ENCODE results near the gene CORO1C. TPM values are rescaled to one million over a fixed set of nuclear protein-coding genes. Genes with fewer than 3 reads are reported as not detected.

CORO1C gene
- polyA plus RNA-seq, 2 of the 4 experiments (the other 2 are of a cell fraction), result 166 to 245 TPM

DNA sequence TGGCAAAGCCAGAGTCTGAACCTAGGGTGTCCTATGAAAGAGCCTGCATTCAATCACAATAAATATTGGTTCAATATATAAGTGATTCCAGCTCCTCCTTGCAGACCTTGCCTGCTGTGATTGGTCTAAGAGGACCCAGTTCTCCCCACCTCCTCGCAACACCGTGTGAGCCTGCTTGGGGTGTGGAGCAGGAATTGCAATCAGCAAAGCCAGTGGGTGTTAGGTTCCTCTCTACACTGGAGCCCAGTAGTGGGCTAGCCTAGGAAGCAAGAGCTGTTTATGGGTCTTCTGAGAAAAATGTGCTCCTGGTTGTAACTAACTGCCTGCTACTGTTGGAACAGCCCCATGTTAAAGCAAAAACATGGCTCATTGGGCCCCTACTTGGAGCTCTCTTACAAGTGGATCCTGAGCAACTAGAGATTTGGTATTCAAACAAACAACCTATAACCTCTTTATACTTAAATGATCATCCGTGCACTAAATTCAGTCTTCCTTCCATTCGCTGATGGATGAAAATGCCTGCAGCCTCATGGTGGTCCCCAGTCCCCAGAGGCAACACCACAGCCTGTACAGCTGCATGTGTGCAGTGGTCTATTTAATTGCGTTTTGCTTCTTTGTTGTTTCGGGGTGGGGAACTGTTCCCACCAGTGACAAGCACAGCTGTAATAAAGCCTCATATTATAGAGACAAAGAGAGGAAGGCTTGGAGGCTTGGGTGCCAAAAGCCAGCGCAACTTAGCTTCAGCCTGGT, 93.9 kb downstream of the CORO1C start:
- Histone ChIP-seq H3K27ac (no peak overlapping the region), H3K4me1 (peaks cover 10% of the 10 kb centered on the region), H3K9me3 (no peaks in the 10 kb centered on the region), H3K4me2 (no peak overlapping the region), H3K4me3 (no peak overlapping the region)
- TF ChIP-seq, protein P1, sequence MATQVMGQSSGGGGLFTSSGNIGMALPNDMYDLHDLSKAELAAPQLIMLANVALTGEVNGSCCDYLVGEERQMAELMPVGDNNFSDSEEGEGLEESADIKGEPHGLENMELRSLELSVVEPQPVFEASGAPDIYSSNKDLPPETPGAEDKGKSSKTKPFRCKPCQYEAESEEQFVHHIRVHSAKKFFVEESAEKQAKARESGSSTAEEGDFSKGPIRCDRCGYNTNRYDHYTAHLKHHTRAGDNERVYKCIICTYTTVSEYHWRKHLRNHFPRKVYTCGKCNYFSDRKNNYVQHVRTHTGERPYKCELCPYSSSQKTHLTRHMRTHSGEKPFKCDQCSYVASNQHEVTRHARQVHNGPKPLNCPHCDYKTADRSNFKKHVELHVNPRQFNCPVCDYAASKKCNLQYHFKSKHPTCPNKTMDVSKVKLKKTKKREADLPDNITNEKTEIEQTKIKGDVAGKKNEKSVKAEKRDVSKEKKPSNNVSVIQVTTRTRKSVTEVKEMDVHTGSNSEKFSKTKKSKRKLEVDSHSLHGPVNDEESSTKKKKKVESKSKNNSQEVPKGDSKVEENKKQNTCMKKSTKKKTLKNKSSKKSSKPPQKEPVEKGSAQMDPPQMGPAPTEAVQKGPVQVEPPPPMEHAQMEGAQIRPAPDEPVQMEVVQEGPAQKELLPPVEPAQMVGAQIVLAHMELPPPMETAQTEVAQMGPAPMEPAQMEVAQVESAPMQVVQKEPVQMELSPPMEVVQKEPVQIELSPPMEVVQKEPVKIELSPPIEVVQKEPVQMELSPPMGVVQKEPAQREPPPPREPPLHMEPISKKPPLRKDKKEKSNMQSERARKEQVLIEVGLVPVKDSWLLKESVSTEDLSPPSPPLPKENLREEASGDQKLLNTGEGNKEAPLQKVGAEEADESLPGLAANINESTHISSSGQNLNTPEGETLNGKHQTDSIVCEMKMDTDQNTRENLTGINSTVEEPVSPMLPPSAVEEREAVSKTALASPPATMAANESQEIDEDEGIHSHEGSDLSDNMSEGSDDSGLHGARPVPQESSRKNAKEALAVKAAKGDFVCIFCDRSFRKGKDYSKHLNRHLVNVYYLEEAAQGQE (IDR thresholded peaks at IDR 0.05), result no peak
- TF ChIP-seq MAFK (IDR thresholded peaks at IDR 0.05; ENCODE audit: partially characterized antibody) (no peak), JUN (IDR thresholded peaks at IDR 0.05) (no peak), MYC (IDR thresholded peaks at IDR 0.05; ENCODE audit: borderline replicate concordance, low read length) (no peak), ZNF302 (CRISPR knock-in tag; IDR thresholded peaks at IDR 0.05) (no peak)
- ATAC-seq (no peak), FAIRE-seq (no peak), DNase-seq (ENCODE audit: low read depth in 1 of 2, low spot score in 1 of 2) (no peak)
- ChIA-PET POLR2A (interaction anchor here (1.4 kb wide), 1 partner anchor 220 kb away, joined by 3 read pairs; the partner anchor contains the start of gene SSH1), CTCF (interaction anchor here (1.5 to 17.1 kb wide), 4 partner anchors 9 to 314 kb away, joined by 4 to 178 read pairs (median 8); no protein-coding TSS in a partner anchor)
- WGBS (ENCODE audit: missing lambda C conversion rate), result 87% methylated on average over 7 of the region's 7 CpGs

DNA sequence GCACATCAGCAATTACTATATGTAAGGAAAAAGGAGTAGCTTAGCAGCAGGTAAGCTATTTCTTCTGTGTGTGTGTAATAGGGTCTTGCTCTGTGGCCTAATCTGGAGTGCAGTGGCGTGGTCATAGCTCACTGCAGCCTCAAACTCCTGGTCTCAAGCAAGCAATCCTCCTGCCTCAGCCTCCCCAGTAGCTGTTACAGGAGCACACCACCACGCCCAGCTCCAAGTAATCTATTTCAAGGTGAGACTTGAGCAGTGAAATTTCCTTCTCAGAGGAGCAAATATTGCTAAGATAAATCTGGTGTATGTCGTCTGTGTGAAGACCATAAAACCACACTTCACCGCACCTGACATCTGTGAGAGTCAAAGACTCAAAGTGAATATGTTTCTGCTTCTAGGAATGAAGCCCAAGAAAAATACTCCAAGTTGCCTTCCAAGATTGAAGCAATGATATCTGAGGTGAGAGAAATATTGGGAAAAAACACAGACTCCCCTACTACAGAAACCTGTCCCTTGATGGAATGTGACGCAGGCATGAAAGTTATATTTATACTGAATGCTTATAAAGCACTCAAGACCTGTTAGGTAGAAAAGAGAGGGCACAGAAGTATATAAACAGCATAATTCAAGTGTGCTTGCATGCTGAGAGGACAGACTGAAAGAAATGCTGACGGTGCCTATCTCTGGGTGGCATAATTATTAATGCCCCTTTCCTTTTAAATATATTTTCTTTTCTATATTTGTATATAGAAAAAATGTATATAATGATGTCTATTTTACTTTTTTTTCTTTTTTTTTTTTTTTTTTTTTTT, 95.1 kb downstream of the CORO1C start:
- no peak for FAIRE-seq
- 88% methylated on average over 6 of the region's 6 CpGs for WGBS (ENCODE audit: missing lambda C conversion rate)
- CTCF ChIA-PET, result interaction anchor here (1.5 to 17.1 kb wide), 5 partner anchors 10 to 315 kb away, joined by 4 to 178 read pairs (median 6); no protein-coding TSS in a partner anchor

More for the DNA sequence above, 95.1 kb downstream of the CORO1C start:
- Histone ChIP-seq H3K4me3 (no peak overlapping the region), H3K4me2 (no peak overlapping the region), H3K27ac (no peak overlapping the region), H3K4me1 (peaks cover 10% of the 10 kb centered on the region), H3K9me3 (no peaks in the 10 kb centered on the region)
- TF ChIP-seq NPAS2 (CRISPR knock-in tag; IDR thresholded peaks at IDR 0.05; ENCODE audit: borderline replicate concordance), result no peak
- TF ChIP-seq HEYL (CRISPR knock-in tag; IDR thresholded peaks at IDR 0.05), result no peak
- no peak for TF ChIP-seq RNF2 (IDR thresholded peaks at IDR 0.05; ENCODE audit: borderline replicate concordance, low read depth)
- no peak for TF ChIP-seq GATA3 (IDR thresholded peaks at IDR 0.05; ENCODE audit: borderline replicate concordance)
- no peak for TF ChIP-seq HOXB13 (CRISPR knock-in tag; IDR thresholded peaks at IDR 0.05; ENCODE audit: low read depth)
- no peak for TF ChIP-seq MYC (IDR thresholded peaks at IDR 0.05; ENCODE audit: borderline replicate concordance, low read length)
- TF ChIP-seq BHLHE40 (IDR thresholded peaks at IDR 0.05; ENCODE audit: low read depth, low read length), result no peak
- TF ChIP-seq JUNB (IDR thresholded peaks at IDR 0.05), result no peak
- no peak for TF ChIP-seq MAZ (IDR thresholded peaks at IDR 0.05; ENCODE audit: borderline replicate concordance, low read depth, low read length)
- TF ChIP-seq, protein P2, sequence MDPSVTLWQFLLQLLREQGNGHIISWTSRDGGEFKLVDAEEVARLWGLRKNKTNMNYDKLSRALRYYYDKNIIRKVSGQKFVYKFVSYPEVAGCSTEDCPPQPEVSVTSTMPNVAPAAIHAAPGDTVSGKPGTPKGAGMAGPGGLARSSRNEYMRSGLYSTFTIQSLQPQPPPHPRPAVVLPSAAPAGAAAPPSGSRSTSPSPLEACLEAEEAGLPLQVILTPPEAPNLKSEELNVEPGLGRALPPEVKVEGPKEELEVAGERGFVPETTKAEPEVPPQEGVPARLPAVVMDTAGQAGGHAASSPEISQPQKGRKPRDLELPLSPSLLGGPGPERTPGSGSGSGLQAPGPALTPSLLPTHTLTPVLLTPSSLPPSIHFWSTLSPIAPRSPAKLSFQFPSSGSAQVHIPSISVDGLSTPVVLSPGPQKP (IDR thresholded peaks at IDR 0.05; ENCODE audit: low read depth, low read length), result no peak
- TF ChIP-seq TFCP2L1 (CRISPR knock-in tag; IDR thresholded peaks at IDR 0.05), result no peak
- no peak for TF ChIP-seq FOSL2 (IDR thresholded peaks at IDR 0.05)
- TF ChIP-seq FOSL2 (CRISPR knock-in tag; IDR thresholded peaks at IDR 0.05), result no peak
- TF ChIP-seq, protein P3, sequence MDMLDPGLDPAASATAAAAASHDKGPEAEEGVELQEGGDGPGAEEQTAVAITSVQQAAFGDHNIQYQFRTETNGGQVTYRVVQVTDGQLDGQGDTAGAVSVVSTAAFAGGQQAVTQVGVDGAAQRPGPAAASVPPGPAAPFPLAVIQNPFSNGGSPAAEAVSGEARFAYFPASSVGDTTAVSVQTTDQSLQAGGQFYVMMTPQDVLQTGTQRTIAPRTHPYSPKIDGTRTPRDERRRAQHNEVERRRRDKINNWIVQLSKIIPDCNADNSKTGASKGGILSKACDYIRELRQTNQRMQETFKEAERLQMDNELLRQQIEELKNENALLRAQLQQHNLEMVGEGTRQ (IDR thresholded peaks at IDR 0.05), result no peak
- TF ChIP-seq HOXB5 (CRISPR knock-in tag; IDR thresholded peaks at IDR 0.05), result no peak
- no peak for TF ChIP-seq EHF (CRISPR knock-in tag; IDR thresholded peaks at IDR 0.05)
- no peak for TF ChIP-seq ZFP36 (IDR thresholded peaks at IDR 0.05; ENCODE audit: borderline replicate concordance, partially characterized antibody)
- POLR2A ChIA-PET, result interaction anchor here (1.4 kb wide), 1 partner anchor 221 kb away, joined by 3 read pairs; the partner anchor contains the start of gene SSH1
- ATAC-seq (no peak), DNase-seq (ENCODE audit: low read depth in 1 of 2, low spot score in 1 of 2) (no peak)
